Daoy (cell line): ENCODE data around the gene INA. TPM values are rescaled to one million over a fixed set of nuclear protein-coding genes. Genes with fewer than 3 reads are reported as not detected.
A peak's percentile ranks its signal among the peaks of the same experiment; 100 is the strongest.
"Not testable (repeated sequence)": the region's sequence is repeated elsewhere in the genome, so short reads cannot be mapped to it uniquely, and the experiment has no call there.

Experiments
- DNase-seq: peaks from one replicate; pipeline ENCODE4 v3.0.0-alpha.2; 2015; ENCODE audit warnings: low read depth
- total RNA-seq: library from RNA; depleted of rRNA; stranded (reverse); fragments of >200 nt; shearing (Covaris generic); gene quantifications from 2 replicates; pipeline ENCODE4 v1.2.3, GENCODE V29; 2014; rRNA removed

Gene INA
- total RNA-seq: 0.46 and 1.1 TPM in 2 replicates

DNA sequence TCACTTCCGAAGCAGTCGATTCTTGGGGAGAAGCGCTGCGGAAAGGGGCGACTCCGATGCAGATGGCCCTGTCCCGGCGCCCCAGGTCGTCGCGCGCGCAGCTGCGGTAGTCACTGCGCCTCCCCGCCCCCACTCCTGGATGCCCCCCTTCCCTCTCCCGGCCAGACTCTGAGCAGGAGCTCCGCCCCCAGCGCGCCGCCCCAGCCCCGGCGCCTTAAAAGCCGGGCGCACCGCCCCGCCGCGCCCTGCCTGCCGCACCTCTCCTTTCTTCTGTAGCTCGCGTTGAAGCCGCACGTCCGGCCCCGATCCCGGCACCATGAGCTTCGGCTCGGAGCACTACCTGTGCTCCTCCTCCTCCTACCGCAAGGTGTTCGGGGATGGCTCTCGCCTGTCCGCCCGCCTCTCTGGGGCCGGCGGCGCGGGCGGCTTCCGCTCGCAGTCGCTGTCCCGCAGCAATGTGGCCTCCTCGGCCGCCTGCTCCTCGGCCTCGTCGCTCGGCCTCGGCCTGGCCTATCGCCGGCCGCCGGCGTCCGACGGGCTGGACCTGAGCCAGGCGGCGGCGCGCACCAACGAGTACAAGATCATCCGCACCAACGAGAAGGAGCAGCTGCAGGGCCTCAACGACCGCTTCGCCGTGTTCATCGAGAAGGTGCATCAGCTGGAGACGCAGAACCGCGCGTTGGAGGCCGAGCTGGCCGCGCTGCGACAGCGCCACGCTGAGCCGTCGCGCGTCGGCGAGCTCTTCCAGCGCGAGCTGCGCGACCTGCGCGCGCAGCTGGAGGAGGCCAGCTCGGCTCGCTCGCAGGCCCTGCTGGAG, at the start of gene INA:
TSS of gene INA (plus strand) at position 243 of the 817 bp plus-strand sequence. CDS start at position 317, 74 bp downstream.
- peak; percentile 52 for DNase-seq

DNA sequence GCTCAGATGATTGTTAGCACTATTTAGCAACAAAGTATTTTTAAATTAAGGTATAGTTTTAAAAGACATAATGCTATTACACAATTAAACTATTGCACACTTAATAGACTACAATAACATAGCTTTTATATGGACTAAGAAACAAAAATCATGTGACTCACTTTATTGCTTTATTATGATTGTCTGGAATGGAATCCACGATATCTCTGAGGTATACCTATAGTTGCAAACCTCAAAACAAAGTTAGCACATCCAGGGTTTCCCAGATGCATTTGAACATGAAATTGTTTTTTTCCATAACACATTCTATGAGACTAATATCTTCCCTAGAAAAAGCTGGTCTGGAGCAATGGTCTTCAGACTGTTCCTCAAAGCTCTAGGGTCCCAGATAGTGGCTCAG, 49.5 kb upstream of the INA start:
- no peak for DNase-seq

DNA sequence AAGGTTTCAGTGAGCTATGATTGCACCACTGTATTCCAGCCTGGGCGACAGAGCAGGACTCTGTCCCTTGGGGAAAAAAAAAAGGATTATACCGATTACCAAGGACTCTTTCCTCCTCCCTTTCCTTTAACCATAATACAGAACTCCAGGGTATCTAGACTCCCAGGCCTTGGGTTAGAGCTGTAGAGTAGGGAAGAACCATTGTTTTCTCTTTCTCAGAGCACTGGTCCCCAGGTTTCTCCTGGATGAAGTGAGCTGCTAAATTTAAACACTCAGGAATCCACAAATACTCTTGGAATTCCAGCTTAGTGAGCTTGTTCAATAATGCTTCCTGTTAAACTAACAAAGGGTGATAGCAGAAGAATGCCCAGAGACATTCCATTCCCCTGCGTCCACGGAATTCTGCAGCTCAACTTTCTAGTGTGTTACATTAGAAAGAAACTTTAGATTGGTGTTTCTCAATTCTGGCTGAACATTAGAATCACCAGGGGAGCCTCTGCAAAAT, 45.8 kb upstream of the INA start:
- peak; percentile 84 for DNase-seq

DNA sequence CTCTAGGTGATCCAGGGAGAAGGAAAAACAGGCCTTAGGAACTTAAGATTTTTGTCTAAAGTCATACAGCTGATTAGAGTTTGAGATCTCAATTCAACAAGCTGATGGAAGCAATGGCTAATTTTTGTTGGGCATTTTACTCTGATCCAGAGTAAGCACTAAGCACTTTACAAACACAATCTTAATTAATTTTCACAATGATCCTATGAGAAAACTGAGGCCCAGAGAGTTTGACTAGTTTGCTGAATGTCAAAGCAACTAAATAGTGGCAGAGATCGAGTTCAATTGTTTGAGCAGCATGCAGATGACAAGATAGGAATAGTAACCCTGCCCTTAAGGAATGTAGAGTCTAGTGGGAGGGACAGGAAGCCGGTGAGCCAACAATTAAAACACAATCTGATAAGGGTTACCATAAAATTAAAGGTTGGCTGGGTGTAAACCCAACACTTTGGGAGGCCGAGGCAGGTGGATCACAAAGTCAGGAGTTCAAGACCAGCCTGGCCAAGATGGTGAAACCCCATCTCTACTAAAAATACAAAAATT, 44.7 kb upstream of the INA start:
- DNase-seq: peak; percentile 21

DNA sequence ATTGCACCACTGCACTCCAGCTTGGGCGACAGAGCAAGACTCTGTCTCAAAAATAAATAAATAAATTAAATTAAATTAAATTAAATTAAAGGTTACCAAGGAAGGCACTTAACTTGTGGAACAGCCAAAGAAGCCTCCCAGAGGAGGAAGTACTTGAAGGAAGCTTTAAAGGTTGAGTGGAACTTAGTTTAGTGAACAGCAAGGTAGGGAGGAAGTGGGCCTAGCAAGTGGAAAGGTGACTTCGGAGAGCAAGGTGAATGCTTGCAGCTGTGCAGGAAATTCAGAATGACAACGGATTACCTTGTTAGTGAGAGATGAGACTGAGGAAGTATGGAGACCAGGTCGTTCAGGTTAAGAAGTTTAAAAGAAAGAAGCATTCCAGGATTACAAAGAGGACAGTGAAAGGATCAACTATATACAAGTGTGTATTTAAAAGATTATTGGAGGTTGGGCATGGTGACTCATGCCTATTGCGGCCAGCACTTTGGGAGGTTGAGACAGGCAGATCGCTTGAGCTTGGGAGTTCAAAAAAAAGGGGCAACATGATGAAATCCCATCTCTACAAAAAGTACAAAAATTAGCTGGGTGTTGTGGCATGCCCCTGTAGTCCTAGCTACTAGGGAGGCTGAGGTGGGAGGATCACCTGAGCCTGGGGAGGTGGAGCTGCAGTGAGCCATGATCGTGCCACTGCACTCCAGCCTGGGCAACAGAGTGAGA, 44.0 kb upstream of the INA start:
- DNase-seq: peak; percentile 65

DNA sequence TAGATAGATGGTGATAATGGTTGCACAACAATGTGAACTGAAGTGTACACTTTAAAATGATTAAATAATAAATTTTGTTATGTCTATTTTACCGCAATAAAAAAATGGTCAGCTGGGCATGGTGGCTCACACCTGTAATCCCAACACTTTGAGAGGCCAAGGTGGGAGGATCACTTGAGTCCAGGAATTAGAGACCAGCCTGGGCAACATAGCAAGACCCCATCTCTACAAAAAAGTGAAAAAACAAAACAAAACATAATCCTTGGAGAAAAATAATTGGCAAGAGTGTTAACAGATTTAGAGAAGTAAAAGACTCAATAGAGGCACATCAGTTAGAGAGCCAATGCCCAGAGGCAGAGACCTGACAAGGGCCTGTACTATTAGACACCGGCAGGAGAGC, 41.2 kb upstream of the INA start:
- DNase-seq: no peak

DNA sequence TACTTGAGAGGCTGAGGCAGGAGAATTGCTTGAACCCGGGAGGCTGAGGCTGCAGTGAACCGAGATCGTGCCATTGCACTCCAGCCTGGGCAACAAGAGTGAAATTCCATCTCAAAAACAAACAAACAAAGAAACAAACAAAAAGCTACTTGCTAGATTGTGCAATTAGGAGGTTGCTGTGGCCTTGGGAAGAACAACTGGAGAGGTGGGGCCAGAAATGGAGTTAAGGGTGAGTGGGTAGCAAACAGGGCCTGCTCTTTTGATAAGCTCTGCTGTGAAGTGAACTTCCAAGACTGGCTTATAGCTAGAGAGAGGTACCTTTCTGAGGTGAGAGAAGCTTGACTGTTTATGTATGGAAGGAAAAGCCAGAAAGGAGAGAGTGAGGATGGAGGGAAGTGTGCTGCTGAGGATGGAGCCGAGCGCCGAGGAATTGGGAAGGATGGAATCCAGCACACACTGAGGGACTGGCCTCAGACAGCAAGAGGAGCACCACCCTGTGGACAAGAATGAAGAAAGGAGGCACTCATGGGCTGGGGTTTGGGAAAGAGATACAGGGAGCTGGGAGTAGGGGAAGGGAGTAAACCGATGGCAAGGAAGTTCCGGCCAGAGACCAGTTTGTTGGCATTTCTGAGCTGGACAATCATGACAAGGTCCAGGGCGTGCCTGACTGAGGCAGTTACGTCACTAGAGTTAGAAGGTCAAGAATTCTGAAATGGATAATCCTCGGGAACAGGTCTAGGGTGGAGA, 38.3 kb upstream of the INA start:
- peak; percentile 27 for DNase-seq

DNA sequence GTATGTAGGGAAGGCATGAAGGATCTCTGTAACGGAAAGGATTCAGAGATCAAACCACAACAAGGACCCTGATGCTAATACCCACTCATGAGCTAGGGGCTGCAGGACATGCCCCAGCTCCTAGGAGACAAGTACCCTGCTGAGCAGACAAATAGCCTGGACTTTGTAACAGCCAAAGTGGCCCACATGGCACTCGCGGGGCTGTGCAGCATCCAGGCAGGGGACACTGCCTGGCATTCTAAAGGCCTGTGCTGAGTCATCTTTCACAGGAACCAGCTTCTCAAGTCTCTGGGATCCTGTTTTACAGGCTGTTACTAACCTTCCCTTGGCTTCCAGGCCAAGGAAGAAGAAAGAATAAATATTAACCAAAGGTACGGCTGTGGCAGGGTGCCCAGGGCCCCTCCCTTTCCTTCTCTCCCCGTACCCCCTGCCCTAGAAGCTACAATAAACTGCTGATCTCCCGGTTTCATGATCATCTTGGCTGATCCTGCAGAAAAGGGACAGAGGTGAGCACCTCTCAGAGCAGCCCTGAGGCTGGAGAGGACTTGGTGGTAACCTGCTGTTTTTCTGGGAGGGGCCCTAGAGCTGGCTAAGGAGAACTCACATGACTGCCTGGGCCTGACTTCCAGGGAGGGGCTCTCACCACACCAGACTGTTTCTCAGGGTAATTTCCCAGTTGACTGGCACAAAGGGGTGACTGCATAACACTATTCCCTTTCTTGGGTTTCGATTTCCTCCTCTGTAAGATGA, 35.5 kb upstream of the INA start:
- DNase-seq: peak; percentile 65

DNA sequence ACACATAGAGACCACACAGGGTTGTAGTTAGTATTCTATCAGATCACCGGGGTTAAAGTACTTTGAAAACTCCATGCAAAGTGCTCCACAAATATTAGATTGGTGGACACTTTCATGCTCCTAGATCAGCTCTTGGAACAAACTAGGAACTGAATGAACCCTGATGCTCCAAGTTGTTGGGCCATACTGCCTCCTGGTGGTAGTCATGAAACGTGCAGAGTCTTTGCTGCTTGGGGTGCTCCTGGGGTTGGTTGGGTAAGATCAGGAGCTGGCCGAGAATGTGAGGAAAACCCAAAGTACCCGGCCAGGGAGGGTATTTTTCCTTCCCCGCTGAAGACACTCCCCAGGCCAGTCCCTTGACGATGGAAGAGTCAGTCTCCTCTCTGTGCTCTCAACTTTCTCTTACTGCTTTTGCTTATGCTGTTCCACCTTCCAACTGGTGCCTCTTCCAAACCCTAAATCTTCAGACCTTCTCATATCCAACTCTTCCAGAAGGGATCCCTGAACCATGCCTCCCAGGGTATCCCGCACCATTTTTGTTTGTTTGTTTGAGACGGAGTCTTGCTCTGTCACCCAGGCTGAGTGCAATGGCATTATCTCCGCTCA, 32.2 kb upstream of the INA start:
- peak; percentile 65 for DNase-seq

DNA sequence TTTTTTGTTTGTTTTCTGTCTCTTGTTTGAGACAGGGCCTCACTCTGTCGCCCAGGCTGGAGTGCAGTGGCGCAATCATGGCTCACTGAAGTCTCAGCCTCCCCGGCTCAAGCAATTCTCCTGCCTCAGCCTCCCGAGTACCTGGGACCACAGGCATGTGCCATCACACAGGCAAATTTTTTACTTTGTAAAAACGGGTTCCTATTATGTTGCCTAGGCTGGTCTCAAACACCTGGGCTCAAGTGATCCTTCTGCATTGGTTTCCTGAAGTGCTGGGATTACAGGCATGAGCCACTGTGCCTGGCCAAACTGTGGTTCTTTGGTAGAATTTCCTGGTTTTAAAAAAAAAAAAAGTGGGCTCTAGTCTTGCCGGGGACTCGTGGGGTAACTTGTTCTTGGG, 31.4 kb upstream of the INA start, which contains the start of gene RPEL1:
TSS of gene RPEL1 (plus strand) at position 301 of the 400 bp plus-strand sequence. CDS start 110 bp downstream, outside the sequence.
- not testable (repeated sequence) for DNase-seq

DNA sequence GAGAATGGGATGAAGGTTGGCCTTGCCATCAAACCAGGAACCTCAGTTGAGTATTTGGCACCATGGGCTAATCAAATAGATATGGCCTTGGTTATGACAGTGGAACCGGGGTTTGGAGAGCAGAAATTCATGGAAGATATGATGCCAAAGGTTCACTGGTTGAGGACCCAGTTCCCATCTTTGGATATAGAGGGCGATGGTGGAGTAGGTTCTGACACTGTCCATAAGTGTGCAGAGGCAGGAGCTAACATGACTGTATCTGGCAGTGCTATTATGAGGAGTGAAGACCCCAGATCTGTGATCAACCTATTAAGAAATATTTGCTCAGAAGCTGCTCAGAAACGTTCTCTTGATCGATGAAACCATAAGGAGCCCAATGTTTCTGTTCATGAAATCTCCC, 30.6 kb upstream of the INA start:
- no peak for DNase-seq

DNA sequence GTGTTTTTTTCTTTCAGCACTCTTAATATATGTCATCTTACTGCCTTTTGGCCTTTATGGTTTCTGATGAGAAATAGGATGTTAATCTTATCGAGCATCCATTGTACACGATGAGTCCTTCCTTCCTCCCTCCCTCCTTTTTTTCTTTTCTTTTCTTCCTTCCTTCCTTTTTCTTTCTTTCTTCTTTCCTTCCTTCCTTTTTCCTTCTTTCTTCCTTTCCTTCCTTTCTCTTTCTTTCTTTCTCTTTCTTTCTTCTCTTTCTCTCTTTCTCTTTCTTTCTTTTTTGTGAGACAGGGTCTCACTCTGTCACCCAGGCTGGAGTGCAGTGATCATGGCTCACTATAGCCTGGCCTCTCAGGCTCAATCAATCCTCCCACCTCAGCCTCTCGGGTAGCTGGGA, 22.8 kb upstream of the INA start:
- no peak for DNase-seq

DNA sequence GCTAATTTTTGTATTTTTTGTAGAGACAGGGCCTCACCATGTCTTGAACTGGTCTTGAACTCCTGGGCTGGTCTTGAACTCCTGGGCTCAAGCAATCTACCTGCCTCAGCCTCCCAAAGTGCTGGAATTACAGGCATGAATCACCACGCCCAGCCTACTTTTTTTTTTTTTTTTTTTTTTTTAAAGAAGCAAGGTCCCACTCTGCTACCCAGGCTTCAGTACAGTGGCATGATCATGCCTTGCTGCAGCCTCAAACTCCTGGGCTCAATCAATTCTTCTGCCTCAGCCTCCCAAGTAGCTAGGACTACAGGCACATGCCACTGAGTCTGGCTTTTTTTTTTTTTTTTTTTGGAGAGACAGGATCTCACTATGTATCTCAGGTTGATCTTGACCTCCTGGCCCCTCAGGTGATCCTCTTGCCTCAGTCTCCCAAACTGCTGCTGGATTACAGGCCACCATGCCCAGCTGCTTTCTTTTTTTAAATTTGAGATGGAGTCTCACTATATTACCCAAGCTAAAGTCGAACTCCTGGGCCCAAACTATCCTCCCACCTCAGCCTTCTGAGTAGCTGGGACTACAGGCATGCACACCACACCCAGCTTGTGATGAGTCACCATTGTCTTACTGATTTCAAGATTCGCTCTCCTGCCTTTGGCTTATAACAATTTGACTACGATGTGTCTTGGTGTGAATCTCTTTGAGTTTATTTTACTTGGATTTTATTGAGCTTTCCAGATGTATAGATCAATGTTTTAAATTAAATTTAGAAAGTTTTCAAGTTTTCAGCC, 22.2 kb upstream of the INA start:
- peak; percentile 49 for DNase-seq

DNA sequence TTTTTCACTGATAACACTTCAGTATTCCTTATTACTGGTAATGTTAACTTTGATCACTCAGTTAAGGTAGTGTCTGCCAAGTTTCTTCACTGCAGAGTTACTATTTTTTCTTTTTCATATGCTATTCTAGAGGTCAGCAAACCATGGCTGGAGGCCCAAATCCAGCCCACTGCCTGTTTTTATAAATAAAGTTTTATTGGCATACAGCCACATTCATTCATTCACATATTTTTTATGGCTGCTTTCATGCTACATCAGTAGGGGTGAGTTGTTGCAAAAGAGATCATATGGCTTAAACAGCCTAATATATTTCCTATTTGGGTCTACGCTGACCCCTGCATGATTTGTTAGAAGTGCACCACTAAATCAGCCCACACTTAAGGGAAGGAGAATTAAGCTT, 20.3 kb upstream of the INA start:
- DNase-seq: no peak

DNA sequence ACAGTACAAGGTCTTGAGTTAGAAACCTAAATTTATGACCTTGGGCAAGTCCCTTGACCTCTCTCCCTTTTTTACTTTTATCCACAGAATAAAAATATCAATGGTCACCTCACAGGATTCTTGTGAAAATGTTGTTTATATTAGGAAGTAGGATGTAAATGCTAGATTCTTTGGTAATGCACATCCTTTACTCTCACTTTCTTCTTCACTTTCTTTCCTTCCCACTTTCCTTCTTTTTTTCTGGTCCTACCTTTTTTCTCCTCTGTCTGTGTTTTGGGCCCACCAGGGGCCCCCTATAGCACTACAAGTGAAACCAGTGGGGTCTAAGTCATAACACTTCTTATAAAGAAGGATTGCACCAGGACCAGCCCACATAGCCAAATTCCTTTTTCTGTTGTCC, 19.1 kb upstream of the INA start:
- DNase-seq: no peak

DNA sequence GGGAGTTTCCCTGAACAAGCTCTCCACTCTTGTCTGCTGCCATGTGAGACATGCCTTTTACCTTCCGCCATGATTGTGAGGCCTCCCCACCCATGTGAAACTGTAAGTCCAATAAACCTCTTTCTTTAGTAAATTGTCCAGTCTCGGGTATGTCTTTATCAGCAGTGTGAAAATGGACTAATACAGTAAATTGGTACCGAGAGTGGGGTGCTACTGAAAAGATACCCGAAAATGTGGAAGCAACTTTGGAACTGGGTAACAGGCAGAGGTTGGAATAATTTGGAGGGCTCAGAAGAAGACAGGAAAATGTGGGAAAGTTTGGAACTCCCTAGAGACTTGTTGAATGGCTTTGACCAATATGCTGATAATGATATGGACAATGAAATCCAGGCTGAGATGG, 18.0 kb upstream of the INA start:
- not testable (repeated sequence) for DNase-seq

DNA sequence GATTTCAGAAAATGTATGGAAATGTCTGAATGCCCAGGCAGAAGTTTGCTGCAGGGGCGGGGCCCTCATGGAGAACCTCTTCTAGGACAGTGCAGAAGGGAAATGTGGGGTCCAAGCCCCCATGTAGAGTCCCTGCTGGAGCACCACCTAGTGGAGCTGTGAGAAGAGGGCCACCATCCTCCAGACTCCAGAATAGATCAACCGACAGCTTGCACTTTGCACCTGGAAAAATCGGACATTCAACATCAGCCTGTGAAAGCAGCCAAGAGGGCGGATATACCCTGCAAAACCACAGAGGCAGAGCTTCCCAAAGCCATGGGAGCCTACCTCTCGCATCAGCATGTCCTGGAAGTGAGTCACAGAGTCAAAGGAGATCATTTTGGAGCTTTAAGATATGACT, 16.9 kb upstream of the INA start:
- no peak for DNase-seq

DNA sequence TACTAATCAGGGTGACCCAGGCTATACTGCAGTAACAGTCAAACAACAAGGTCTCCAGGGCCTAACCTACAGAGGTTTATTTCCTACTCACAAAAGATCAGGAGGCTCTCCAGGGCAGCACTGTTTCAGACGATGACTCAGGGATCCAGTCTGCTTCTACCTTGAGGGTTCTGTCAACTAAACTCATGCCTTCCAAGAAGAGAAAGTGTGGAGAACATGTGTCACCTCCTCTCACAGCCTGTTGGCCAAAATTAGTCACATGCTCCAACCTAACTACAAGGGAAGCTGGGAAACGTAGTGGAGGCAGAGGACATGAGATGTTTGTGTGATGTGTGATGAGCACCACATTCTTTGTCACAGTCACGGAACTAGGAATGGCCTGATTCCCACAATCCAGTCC, 14.7 kb upstream of the INA start:
- no peak for DNase-seq

DNA sequence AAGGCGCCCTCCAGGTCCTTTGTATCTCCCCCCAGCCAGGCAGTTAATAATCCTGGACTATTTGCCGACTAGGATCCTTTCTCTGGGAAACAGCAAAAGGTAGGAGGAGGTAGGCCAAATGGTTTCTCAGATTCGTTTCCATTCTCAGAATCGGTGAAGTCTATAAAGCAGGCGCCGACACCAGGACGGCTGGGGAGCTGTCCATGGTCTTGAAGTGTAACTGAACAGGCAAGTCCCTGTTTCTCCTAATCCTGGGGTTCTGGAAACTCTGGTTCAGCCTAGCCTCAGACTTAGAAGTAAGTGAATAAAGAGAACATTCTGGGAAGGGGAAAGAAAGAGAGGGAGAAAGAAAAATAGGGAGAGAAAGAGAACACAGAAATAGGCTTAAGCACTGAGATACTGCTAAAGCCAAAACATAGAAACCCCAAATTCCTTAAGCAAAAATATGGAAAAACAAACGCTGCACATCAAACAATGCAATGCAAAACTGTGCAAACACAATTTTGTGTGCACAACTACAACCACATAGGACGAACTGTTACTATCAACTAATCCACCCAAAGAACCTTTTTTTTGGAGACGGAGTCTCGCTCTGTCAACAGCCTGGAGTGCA, 11.1 kb upstream of the INA start:
- DNase-seq: peak; percentile 58
